MCF 10A (cell line): ENCODE results near the gene MYOM3. TPM values are rescaled to one million over a fixed set of nuclear protein-coding genes. Genes with fewer than 3 reads are reported as not detected.

Experiments
- BruUV-seq: library from RNA; stranded (reverse); fragments of 400-500 nt; replicated peaks from 2 replicates; lab custom pipeline; 2021; lab: Mats Ljungman, UMichigan
- CTCF ChIA-PET: fragments of 300-600 bp; sonication (Branson Sonifier 250); formaldehyde crosslinking; extraction: SDS; loops from one replicate; lab custom pipeline; 2021; ENCODE audit warnings: antibody characterized with exemption, inconsistent platforms; lab: Yijun Ruan, JAX
- POLR2A ChIA-PET: fragments of 300-600, 350-650 bp; sonication (Branson Sonifier 250); formaldehyde crosslinking; extraction: SDS; loops from one replicate; lab custom pipeline; 2020; ENCODE audit warnings: antibody characterized with exemption, inconsistent platforms; lab: Yijun Ruan, JAX
- DNase-seq: peaks from one replicate; pipeline ENCODE4 v3.0.0-alpha.2; 2018; ENCODE audit not compliant: unreplicated experiment
- H3K27ac Mint-ChIP-seq: one replicate; pipeline ENCODE4 v1.8.0; 2022; ENCODE audit warnings: mild to moderate bottlenecking, low read depth, mixed read lengths; ENCODE audit not compliant: unreplicated experiment
- H3K27me3 Mint-ChIP-seq: one replicate; pipeline ENCODE4 v1.8.0; 2022; ENCODE audit warnings: mixed read lengths; ENCODE audit not compliant: insufficient read depth, unreplicated experiment
- H3K36me3 Mint-ChIP-seq: one replicate; pipeline ENCODE4 v1.8.0; 2022; ENCODE audit warnings: mild to moderate bottlenecking, moderate library complexity, mixed read lengths; ENCODE audit not compliant: insufficient read depth, unreplicated experiment
- H3K4me1 Mint-ChIP-seq: one replicate; pipeline ENCODE4 v1.8.0; 2022; ENCODE audit warnings: mixed read lengths; ENCODE audit not compliant: insufficient read depth, unreplicated experiment
- H3K4me3 Mint-ChIP-seq: one replicate; pipeline ENCODE4 v1.8.0; 2022; ENCODE audit warnings: mild to moderate bottlenecking, moderate library complexity, mixed read lengths; ENCODE audit not compliant: unreplicated experiment
- H3K9me3 Mint-ChIP-seq: one replicate; pipeline ENCODE4 v1.8.0; 2022; ENCODE audit warnings: mixed read lengths; ENCODE audit not compliant: unreplicated experiment
- intact Hi-C: fragments of 100-400 bp; cut with micrococcal nuclease; formaldehyde crosslinking; loops from 2 replicates; pipeline ENCODE4 v1.14.1; 2022
- total RNA-seq: library from RNA; stranded (reverse); gene quantifications from 2 replicates; pipeline ENCODE4 v1.2.3, GENCODE V29; 2022
- TF ChIP-seq, protein P1 (sequence below): fragments of 200-600 bp; IDR thresholded peaks from one replicate; pipeline ENCODE4 v1.8.0; 2022; ENCODE audit warnings: antibody characterized with exemption, mild to moderate bottlenecking; ENCODE audit not compliant: unreplicated experiment

Gene MYOM3
- total RNA-seq, 1 experiment from 2014 or later: 0.05 TPM

GRCh38 chr1:24122776-24123175, 10.8 kb upstream of the MYOM3 start:
- peaks cover 21% of the 10 kb centered on the region for H3K4me1 Mint-ChIP-seq
- ChIA-PET CTCF (interaction anchor here (0.7 to 1.2 kb wide), 2 partner anchors 27 to 94 kb away, joined by 3 read pairs; no protein-coding TSS in a partner anchor), POLR2A (no interaction called here)
- intact Hi-C loops: no loop called here
- DNase-seq: no peak
- no peaks in the 10 kb centered on the region for H3K9me3 Mint-ChIP-seq
- TF ChIP-seq, protein P1, sequence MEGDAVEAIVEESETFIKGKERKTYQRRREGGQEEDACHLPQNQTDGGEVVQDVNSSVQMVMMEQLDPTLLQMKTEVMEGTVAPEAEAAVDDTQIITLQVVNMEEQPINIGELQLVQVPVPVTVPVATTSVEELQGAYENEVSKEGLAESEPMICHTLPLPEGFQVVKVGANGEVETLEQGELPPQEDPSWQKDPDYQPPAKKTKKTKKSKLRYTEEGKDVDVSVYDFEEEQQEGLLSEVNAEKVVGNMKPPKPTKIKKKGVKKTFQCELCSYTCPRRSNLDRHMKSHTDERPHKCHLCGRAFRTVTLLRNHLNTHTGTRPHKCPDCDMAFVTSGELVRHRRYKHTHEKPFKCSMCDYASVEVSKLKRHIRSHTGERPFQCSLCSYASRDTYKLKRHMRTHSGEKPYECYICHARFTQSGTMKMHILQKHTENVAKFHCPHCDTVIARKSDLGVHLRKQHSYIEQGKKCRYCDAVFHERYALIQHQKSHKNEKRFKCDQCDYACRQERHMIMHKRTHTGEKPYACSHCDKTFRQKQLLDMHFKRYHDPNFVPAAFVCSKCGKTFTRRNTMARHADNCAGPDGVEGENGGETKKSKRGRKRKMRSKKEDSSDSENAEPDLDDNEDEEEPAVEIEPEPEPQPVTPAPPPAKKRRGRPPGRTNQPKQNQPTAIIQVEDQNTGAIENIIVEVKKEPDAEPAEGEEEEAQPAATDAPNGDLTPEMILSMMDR: no peak
- H3K4me3 Mint-ChIP-seq: no peak overlapping the region
- H3K27me3 Mint-ChIP-seq: no peaks in the 10 kb centered on the region
- H3K27ac Mint-ChIP-seq: no peak overlapping the region
- BruUV-seq: no TSS peak
- no peaks in the 10 kb centered on the region for H3K36me3 Mint-ChIP-seq

GRCh38 chr1:24121406-24121805, 9.5 kb upstream of the MYOM3 start:
- no peak overlapping the region for H3K4me3 Mint-ChIP-seq
- no peaks in the 10 kb centered on the region for H3K9me3 Mint-ChIP-seq
- TF ChIP-seq, protein P1: no peak
- intact Hi-C loops: no loop called here
- POLR2A ChIA-PET: interaction anchor here (0.7 to 3.6 kb wide), 5 partner anchors 17 to 48 kb away, joined by 3 to 26 read pairs (median 3); partner anchors contain the start of gene IL22RA1
- H3K4me1 Mint-ChIP-seq: peaks cover 27% of the 10 kb centered on the region
- H3K36me3 Mint-ChIP-seq: no peaks in the 10 kb centered on the region
- CTCF ChIA-PET: interaction anchor here (0.7 to 1.9 kb wide), 2 partner anchors 8 to 15 kb away, joined by 4 read pairs; no protein-coding TSS in a partner anchor
- H3K27ac Mint-ChIP-seq: no peak overlapping the region
- no peaks in the 10 kb centered on the region for H3K27me3 Mint-ChIP-seq
- no peak for DNase-seq
- BruUV-seq: no TSS peak

- H3K4me3 Mint-ChIP-seq: no peak overlapping the region
- peaks cover 27% of the 10 kb centered on the region for H3K4me1 Mint-ChIP-seq
- H3K27me3 Mint-ChIP-seq: no peaks in the 10 kb centered on the region
- no peaks in the 10 kb centered on the region for H3K9me3 Mint-ChIP-seq
- BruUV-seq: no TSS peak
- peak overlapping the region; percentile 82 for H3K27ac Mint-ChIP-seq
- TF ChIP-seq, protein P1: no peak
- intact Hi-C loops: no loop called here
- H3K36me3 Mint-ChIP-seq: no peaks in the 10 kb centered on the region
- POLR2A ChIA-PET: interaction anchor here (0.6 to 3.6 kb wide), 10 partner anchors 13 to 165 kb away, joined by 3 to 26 read pairs (median 3); partner anchors contain the start of gene IL22RA1
- CTCF ChIA-PET: interaction anchor here (0.7 to 1.9 kb wide), 3 partner anchors 8 to 50 kb away, joined by 3 to 4 read pairs (median 4); no protein-coding TSS in a partner anchor
- no peak for DNase-seq
Measured at GRCh38 chr1:24120965-24121364, 9.0 kb upstream of the MYOM3 start.

DNA sequence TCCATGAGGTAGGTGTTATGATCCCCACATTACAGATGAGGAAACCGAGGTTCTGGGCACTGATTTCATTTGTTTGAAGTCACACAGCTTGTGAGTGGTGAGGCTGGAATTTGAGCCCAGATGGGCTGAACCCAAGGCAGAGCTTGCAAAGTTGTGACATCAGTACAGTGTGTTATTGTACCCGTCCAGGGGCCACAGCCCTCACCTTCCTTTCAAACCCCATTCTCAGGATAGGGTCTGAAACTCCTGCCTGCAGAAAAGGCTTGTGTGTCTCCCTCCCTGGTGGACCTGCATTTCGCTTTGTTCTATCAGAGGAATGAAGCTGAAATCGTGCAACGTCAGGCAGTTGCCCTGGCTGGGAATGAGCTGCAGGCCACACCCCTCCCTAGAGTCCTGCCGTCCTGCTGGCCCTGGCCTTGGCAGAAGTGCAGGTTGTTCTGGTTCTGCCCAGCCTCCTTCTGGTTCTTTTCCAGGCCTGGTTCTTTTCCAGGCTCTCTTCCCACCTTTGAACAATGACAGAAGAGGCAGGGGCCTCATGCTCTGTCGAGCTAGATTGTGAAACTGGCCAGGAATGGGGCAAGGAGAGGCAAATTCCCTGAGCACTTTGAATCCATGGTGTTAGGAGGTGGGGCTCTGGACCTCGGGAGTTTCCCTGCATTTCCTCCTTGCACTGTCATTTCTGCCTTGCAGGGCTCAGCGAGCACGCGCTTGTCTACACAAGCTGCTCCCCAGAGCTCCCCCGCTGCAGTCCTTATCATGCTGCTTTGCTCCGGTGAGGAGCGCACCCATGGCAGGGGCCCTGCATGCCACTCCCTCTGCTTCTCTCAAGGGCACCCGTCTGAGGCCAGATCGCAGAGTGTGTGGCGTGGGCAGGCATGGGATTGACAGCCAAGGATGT, 8.2 kb upstream of the MYOM3 start:
- H3K4me3 Mint-ChIP-seq: peak overlapping the region; percentile 56
- TF ChIP-seq, protein P1: no peak
- H3K4me1 Mint-ChIP-seq: peaks cover 27% of the 10 kb centered on the region
- peak overlapping the region; percentile 82 for H3K27ac Mint-ChIP-seq
- H3K36me3 Mint-ChIP-seq: no peaks in the 10 kb centered on the region
- BruUV-seq: no TSS peak
- ChIA-PET CTCF (interaction anchor here (0.8 to 1.9 kb wide), 7 partner anchors 7 to 60 kb away, joined by 3 to 8 read pairs (median 4); no protein-coding TSS in a partner anchor), POLR2A (interaction anchor here (0.6 to 3.6 kb wide), 19 partner anchors 11 to 349 kb away, joined by 3 to 26 read pairs (median 3); partner anchors contain the start of gene IL22RA1)
- intact Hi-C loops: loop anchor here (10.0 kb wide), 1 partner anchor 165 kb away; the partner anchor contains the start of gene PNRC2
- peak; percentile 89 for DNase-seq
- H3K27me3 Mint-ChIP-seq: no peaks in the 10 kb centered on the region
- H3K9me3 Mint-ChIP-seq: no peaks in the 10 kb centered on the region
